Endodermal cell (in vitro differentiated cells): Measurements from ENCODE around the gene OBP2A. TPM values are rescaled to one million over a fixed set of nuclear protein-coding genes. Genes with fewer than 3 reads are reported as not detected.

ENCODE experiments used
- DNase-seq: peaks from one replicate; pipeline ENCODE4 v3.0.0-alpha.2; 2017
- H3K27ac ChIP-seq: 2 replicates; pipeline ENCODE4 v1.5.1; 2013; ENCODE audit warnings: mild to moderate bottlenecking, low read depth, low read length, moderate library complexity
- H3K27me3 ChIP-seq: 2 replicates; pipeline ENCODE4 v1.6.1; 2013; ENCODE audit warnings: mild to moderate bottlenecking, low read length, moderate library complexity; ENCODE audit not compliant: insufficient read depth, control insufficient read depth, poor library complexity, severe bottlenecking
- H3K36me3 ChIP-seq: 2 replicates; pipeline ENCODE4 v1.7.0; 2013; ENCODE audit warnings: mild to moderate bottlenecking, low read length, moderate library complexity; ENCODE audit not compliant: control insufficient read depth, insufficient read depth
- H3K4me1 ChIP-seq: one replicate; pipeline ENCODE4 v1.7.0; 2013; ENCODE audit warnings: low read length; ENCODE audit not compliant: control insufficient read depth, insufficient read depth
- H3K4me3 ChIP-seq: 2 replicates; pipeline ENCODE4 v1.5.1; 2013; ENCODE audit warnings: mild to moderate bottlenecking, low read length, moderate library complexity
- H3K9ac ChIP-seq: 2 replicates; pipeline ENCODE4 v1.6.1; 2013; ENCODE audit warnings: mild to moderate bottlenecking, low read length, moderate library complexity; ENCODE audit not compliant: poor library complexity, severe bottlenecking; ENCODE audit errors: extremely low read depth
- H3K9me3 ChIP-seq: 2 replicates; pipeline ENCODE4 v1.6.1; 2013; ENCODE audit warnings: mild to moderate bottlenecking, low read length, moderate library complexity; ENCODE audit not compliant: control insufficient read depth
- H3K27ac Mint-ChIP-seq: 2 replicates; pipeline ENCODE4 v1.8.0; 2020; ENCODE audit warnings: mixed read lengths
- H3K27me3 Mint-ChIP-seq: 2 replicates; pipeline ENCODE4 v1.8.0; 2021; ENCODE audit warnings: mild to moderate bottlenecking, mixed read lengths; ENCODE audit not compliant: insufficient read depth
- H3K36me3 Mint-ChIP-seq: 2 replicates; pipeline ENCODE4 v1.8.0; 2020; ENCODE audit warnings: low read depth, mixed read lengths
- H3K4me1 Mint-ChIP-seq: 2 replicates; pipeline ENCODE4 v1.8.0; 2020; ENCODE audit warnings: mixed read lengths
- H3K4me3 Mint-ChIP-seq: 2 replicates; pipeline ENCODE4 v1.8.0; 2020; ENCODE audit warnings: mild to moderate bottlenecking, moderate library complexity, mixed read lengths
- H3K9me3 Mint-ChIP-seq: 2 replicates; pipeline ENCODE4 v1.8.0; 2020; ENCODE audit warnings: mild to moderate bottlenecking, mixed read lengths
- WGBS, 2 experiments: methylation state at CpG; one replicate each; pipeline versions ENCODE4 v1.1.5 to v1.1.7; 2013; ENCODE audit warnings: missing lambda C conversion rate in 2 of 2, mixed read lengths in 1 of 2; ENCODE audit not compliant: insufficient coverage in 1 of 2, insufficient read length in 1 of 2; 5-methylcytosine and 5-hydroxymethylcytosine counted together
- total RNA-seq, 2 donors: library from RNA; stranded (reverse); fragmentation: NEBNext Ultra II Directional in 1 of 2; extraction: Animal tissue kit (Norgen Biotek cat#: 25700) in 1 of 2; gene quantifications; 2 replicates in 1 of 2; 3 replicates in 1 of 2; pipeline ENCODE4 v1.2.1, GENCODE V29; 2021
- TF ChIP-seq, protein P1 (sequence below): fragments of 200-600 bp; sonication (generic); conservative IDR thresholded peaks from 2 replicates; pipeline ENCODE4 v1.5.0; 2021; ENCODE audit warnings: antibody characterized with exemption, mild to moderate bottlenecking

Gene OBP2A
- total RNA-seq, 2 donors from 2014 or later, result not detected

DNA sequence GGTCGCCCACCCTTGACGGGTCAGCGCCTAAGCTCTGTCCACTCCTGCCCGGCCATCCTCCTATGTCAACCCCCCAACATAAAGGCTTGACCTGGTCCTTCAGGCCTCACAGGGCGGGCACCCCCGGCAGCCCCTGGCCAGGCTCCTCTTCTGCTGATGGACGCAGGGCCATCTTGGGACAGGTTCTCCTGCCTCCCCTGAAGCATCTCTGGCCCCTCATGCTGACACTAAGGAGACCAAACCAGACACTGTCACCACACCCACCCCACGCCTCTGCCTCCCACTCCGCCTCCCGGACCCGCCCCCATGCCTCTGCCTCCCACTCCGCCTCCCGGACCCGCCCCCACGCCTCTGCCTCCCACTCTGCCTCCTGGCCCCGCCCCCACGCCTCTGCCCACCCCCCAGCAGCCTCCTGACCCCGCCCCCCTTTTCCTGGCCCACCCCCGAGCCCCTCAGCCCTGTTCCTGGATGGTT, 6.8 kb downstream of the OBP2A start:
- Histone ChIP-seq H3K9ac (no peak overlapping the region), H3K27me3 (no peaks in the 10 kb centered on the region), H3K4me1 (no peaks in the 10 kb centered on the region), H3K4me3 (no peak overlapping the region), H3K27ac (no peak overlapping the region), H3K9me3 (no peaks in the 10 kb centered on the region), H3K36me3 (no peaks in the 10 kb centered on the region)
- Mint-ChIP-seq H3K27ac (no peak overlapping the region), H3K4me3 (no peak overlapping the region), H3K4me1 (no peaks in the 10 kb centered on the region), H3K36me3 (no peaks in the 10 kb centered on the region), H3K27me3 (no peaks in the 10 kb centered on the region), H3K9me3 (no peaks in the 10 kb centered on the region)
- 93 to 100% methylated on average over 1 to 12 of the region's 19 CpGs for WGBS, 2 experiments
- TF ChIP-seq, protein P1, sequence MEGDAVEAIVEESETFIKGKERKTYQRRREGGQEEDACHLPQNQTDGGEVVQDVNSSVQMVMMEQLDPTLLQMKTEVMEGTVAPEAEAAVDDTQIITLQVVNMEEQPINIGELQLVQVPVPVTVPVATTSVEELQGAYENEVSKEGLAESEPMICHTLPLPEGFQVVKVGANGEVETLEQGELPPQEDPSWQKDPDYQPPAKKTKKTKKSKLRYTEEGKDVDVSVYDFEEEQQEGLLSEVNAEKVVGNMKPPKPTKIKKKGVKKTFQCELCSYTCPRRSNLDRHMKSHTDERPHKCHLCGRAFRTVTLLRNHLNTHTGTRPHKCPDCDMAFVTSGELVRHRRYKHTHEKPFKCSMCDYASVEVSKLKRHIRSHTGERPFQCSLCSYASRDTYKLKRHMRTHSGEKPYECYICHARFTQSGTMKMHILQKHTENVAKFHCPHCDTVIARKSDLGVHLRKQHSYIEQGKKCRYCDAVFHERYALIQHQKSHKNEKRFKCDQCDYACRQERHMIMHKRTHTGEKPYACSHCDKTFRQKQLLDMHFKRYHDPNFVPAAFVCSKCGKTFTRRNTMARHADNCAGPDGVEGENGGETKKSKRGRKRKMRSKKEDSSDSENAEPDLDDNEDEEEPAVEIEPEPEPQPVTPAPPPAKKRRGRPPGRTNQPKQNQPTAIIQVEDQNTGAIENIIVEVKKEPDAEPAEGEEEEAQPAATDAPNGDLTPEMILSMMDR, result no peak
- DNase-seq, result peak; percentile 69

DNA sequence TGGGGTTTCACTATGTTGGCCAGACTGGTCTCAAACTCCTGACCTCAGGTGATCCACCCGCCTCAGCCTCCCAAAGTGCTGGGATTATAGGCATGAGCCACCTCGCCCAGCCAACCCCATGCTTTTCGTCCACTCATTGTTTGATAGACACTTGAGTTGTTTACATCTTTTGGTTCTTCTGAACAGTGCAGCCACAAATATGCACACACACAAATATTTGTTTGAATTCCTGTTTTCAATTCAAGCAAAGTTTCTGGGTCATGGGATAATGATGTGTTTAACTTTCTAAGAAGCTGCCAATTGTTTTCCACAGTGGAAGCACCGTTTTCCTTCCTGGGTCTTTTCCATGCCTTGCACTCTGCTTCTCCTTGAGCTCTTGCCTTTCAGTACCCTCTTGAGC, 8.8 kb downstream of the OBP2A start:
- no peak overlapping the region for H3K4me3 Mint-ChIP-seq
- no peaks in the 10 kb centered on the region for H3K36me3 Mint-ChIP-seq
- no peaks in the 10 kb centered on the region for H3K27me3 Mint-ChIP-seq

DNA sequence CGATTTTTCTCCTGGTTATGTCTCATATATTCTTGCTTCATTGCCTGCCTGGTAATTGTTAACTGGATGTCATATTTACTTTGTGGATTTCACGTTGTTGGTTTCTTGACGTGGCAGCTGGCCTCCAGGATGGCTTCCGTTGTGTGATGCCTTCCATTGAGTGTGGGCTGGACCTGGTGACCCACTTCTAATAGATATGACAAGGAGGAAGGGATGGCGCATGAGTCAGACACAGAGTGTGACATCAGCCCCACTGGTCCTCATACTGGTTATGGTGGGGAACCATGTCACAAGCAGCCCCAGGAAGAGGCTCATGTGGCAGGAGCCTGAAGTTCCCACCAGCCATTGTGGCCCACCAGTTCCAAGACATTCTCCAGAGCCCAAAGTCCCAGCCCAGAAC, 9.3 kb downstream of the OBP2A start:
- Mint-ChIP-seq H3K27ac (no peak overlapping the region), H3K4me1 (peaks cover 7% of the 10 kb centered on the region), H3K36me3 (no peaks in the 10 kb centered on the region), H3K9me3 (no peaks in the 10 kb centered on the region), H3K27me3 (no peaks in the 10 kb centered on the region), H3K4me3 (no peak overlapping the region)
- no peak overlapping the region for H3K9ac ChIP-seq
- no peak for DNase-seq
- H3K4me1 ChIP-seq, result no peaks in the 10 kb centered on the region
- no peak overlapping the region for H3K27ac ChIP-seq
- 86 to 89% methylated on average over 4 to 5 of the region's 5 CpGs for WGBS, 2 experiments
- no peaks in the 10 kb centered on the region for H3K27me3 ChIP-seq
- H3K4me3 ChIP-seq, result no peak overlapping the region
- H3K9me3 ChIP-seq, result no peaks in the 10 kb centered on the region
- TF ChIP-seq, protein P1, result no peak
- H3K36me3 ChIP-seq, result no peaks in the 10 kb centered on the region

More for the DNA sequence above, 8.8 kb downstream of the OBP2A start:
- TF ChIP-seq, protein P1, result no peak
- Histone ChIP-seq H3K4me1 (no peaks in the 10 kb centered on the region), H3K9ac (no peak overlapping the region), H3K36me3 (no peaks in the 10 kb centered on the region), H3K27ac (no peak overlapping the region), H3K4me3 (no peak overlapping the region), H3K27me3 (no peaks in the 10 kb centered on the region), H3K9me3 (no peaks in the 10 kb centered on the region)
- no peak for DNase-seq
- 96 to 100% methylated on average over 1 to 4 of the region's 4 CpGs for WGBS, 2 experiments
- Mint-ChIP-seq H3K27ac (no peak overlapping the region), H3K9me3 (no peaks in the 10 kb centered on the region), H3K4me1 (peaks cover 5% of the 10 kb centered on the region)
